Mesendoderm (in vitro differentiated cells): ENCODE measurements around the gene ANKRD60.
A peak's percentile ranks its signal among the peaks of the same experiment; 100 is the strongest.

ENCODE experiments used
- DNase-seq: peaks from one replicate; pipeline ENCODE4 v3.0.0; 2013
- H2AK5ac ChIP-seq: 2 replicates; pipeline ENCODE4 v1.6.1; 2013; ENCODE audit warnings: low read length, inconsistent platforms
- H2BK120ac ChIP-seq: 2 replicates; pipeline ENCODE4 v1.6.1; 2013; ENCODE audit warnings: low read depth, mild to moderate bottlenecking, low read length, moderate library complexity, mixed read lengths
- H2BK15ac ChIP-seq: replicated peaks from 2 replicates; pipeline ENCODE4 v1.6.1; 2013; ENCODE audit warnings: low read depth, mild to moderate bottlenecking, moderate library complexity
- H2BK5ac ChIP-seq: 2 replicates; pipeline ENCODE4 v1.6.1; 2013; ENCODE audit warnings: low read length, inconsistent platforms
- H3K18ac ChIP-seq: 2 replicates; pipeline ENCODE4 v1.6.1; 2013; ENCODE audit warnings: mild to moderate bottlenecking, low read length, mixed read lengths
- H3K23ac ChIP-seq: one replicate; pipeline ENCODE4 v1.6.1; 2013; ENCODE audit warnings: low read length
- H3K27ac ChIP-seq: 2 replicates; pipeline ENCODE4 v1.5.1; 2013; ENCODE audit warnings: low read depth, mild to moderate bottlenecking, inconsistent platforms, low read length, moderate library complexity
- H3K27me3 ChIP-seq: 2 replicates; pipeline ENCODE4 v1.6.1; 2013; ENCODE audit warnings: low read length, control low read depth, mild to moderate bottlenecking, inconsistent platforms; ENCODE audit not compliant: insufficient read depth, poor library complexity
- H3K36me3 ChIP-seq: 2 replicates; pipeline ENCODE4 v1.6.1; 2013; ENCODE audit warnings: low read length, inconsistent platforms; ENCODE audit not compliant: control insufficient read depth, insufficient read depth
- H3K4ac ChIP-seq: one replicate; pipeline ENCODE4 v1.6.1; 2013; ENCODE audit warnings: low read depth, mild to moderate bottlenecking, low read length, moderate library complexity
- H3K4me1 ChIP-seq: 2 replicates; pipeline ENCODE4 v1.6.1; 2013; ENCODE audit warnings: low read depth, low read length, inconsistent platforms; ENCODE audit not compliant: control insufficient read depth
- H3K4me2 ChIP-seq: 2 replicates; pipeline ENCODE4 v1.6.1; 2013; ENCODE audit warnings: low read length
- H3K4me3 ChIP-seq: 2 replicates; pipeline ENCODE4 v1.5.1; 2013; ENCODE audit warnings: mild to moderate bottlenecking, low read length
- H3K56ac ChIP-seq: one replicate; pipeline ENCODE4 v1.6.1; 2013; ENCODE audit warnings: low read length
- H3K79me1 ChIP-seq: 2 replicates; pipeline ENCODE4 v1.6.1; 2013; ENCODE audit warnings: low read length, inconsistent platforms
- H3K79me2 ChIP-seq: 2 replicates; pipeline ENCODE4 v1.6.1; 2013; ENCODE audit warnings: mild to moderate bottlenecking, low read length; ENCODE audit not compliant: control insufficient read depth, insufficient read depth
- H3K9ac ChIP-seq: 2 replicates; pipeline ENCODE4 v1.6.1; 2013; ENCODE audit warnings: low read length, inconsistent platforms
- H4K5ac ChIP-seq: one replicate; pipeline ENCODE4 v1.6.1; 2013; ENCODE audit warnings: low read length
- H4K8ac ChIP-seq: one replicate; pipeline ENCODE4 v1.6.1; 2013; ENCODE audit warnings: low read depth, mild to moderate bottlenecking, control low read depth, low read length, moderate library complexity
- WGBS: extraction: QIAGEN DNeasy Blood & Tissue Kit; methylation state at CpG from one replicate; pipeline ENCODE4 v1.1.7; 2013; ENCODE audit warnings: low lambda C conversion rate, missing lambda C conversion rate; ENCODE audit not compliant: insufficient coverage; ENCODE audit errors: extremely low coverage; 5-methylcytosine and 5-hydroxymethylcytosine counted together

Gene ANKRD60

DNA sequence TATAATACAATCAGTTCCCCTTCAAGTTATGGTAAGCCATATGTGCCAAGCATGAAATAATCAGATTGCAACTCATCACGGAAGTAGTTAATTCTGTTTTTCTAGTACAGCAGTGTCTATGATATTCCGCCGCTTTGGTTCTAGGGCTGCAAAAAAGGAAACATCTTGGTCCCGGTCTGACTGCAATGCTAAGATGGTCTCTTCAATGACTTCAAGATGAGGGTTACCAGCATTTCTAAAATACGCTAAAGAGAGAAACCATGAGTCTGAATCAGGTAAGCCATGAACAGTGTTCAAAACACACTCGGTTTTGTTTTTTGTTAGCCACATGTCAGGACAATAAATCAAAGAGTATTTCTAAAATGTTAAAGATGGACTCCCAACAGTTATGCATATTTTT, 3.2 kb upstream of the ANKRD60 start:
- Histone ChIP-seq H3K4me2 (no peak overlapping the region), H3K27me3 (peaks cover 1% of the 10 kb centered on the region), H3K79me2 (no peaks in the 10 kb centered on the region), H3K27ac (no peak overlapping the region), H3K4ac (no peak overlapping the region), H3K79me1 (no peaks in the 10 kb centered on the region), H3K23ac (no peak overlapping the region), H3K56ac (no peak overlapping the region), H2AK5ac (no peak overlapping the region), H2BK120ac (no peak overlapping the region), H3K9ac (no peak overlapping the region), H3K36me3 (no peaks in the 10 kb centered on the region), H4K5ac (no peak overlapping the region), H3K18ac (no peak overlapping the region), H2BK5ac (no peak overlapping the region), H3K4me1 (no peaks in the 10 kb centered on the region), H3K4me3 (no peak overlapping the region), H4K8ac (no peak overlapping the region), H2BK15ac (no peak overlapping the region)
- DNase-seq: peak; percentile 53
- no CpG with 5 or more reads among the region's 6 CpGs for WGBS

DNA sequence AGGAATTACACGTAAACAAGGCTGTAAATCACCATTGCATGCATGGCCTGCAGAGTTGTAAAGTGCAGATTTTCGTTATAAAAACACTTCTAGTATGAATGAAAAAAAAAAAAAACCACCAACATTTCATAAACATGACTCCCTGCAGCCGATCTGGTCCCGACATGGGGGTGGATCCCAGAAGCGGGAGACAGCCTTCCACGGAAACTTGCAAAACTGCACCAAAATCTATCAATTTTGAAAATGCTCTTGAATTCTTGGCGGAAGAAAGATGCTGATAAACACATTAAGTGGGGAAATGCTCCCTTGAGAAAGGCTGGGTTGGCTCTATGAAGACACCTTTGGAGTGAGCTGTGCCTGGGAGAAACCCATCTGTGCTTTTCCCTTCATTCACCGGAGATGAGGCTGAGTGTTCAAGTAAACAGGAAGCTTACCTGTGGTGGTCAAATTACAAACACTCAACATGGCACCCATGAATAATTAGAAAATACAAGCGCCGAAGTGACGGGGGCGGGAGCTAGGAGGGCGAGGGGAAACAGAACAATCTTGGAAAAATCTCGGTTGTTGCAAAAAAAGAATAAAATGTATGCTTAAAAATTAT, 845 bp upstream of the ANKRD60 start:
- Histone ChIP-seq H3K4me3 (peak overlapping the region; percentile 23), H2BK120ac (no peak overlapping the region), H4K8ac (no peak overlapping the region), H3K9ac (peak overlapping the region; percentile 73), H2AK5ac (no peak overlapping the region), H3K79me2 (no peaks in the 10 kb centered on the region), H3K4me2 (peak overlapping the region; percentile 72), H3K27me3 (peaks cover 1% of the 10 kb centered on the region), H3K4me1 (no peaks in the 10 kb centered on the region), H2BK15ac (no peak overlapping the region), H3K23ac (no peak overlapping the region), H2BK5ac (no peak overlapping the region), H3K36me3 (no peaks in the 10 kb centered on the region), H4K5ac (no peak overlapping the region), H3K79me1 (no peaks in the 10 kb centered on the region), H3K56ac (peak overlapping the region; percentile 79), H3K4ac (no peak overlapping the region), H3K27ac (no peak overlapping the region), H3K18ac (no peak overlapping the region)
- peak; percentile 73 for DNase-seq
- WGBS: no CpG with 5 or more reads among the region's 14 CpGs

DNA sequence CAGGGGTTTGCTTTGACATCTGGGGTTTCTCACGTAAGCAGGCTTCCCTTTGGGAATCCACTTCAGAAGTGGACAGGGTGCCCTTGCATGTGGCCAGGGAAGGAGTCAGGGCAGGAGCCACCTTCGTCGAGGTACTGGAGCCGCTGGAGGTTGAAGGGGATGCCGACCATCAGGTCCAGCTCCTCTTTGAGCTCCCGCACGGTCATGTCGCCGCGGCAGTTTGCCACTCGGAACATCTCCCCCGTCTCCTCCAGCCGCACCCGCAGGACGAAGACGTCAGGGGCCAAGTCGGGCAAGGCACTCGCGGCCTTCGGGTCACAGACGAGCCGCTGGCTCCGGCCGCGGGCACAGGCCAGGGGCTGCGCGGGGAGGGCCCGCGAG, 360 bp downstream of the ANKRD60 start:
- peaks cover 1% of the 10 kb centered on the region for H3K27me3 ChIP-seq
- no peak overlapping the region for H3K27ac ChIP-seq
- no peak overlapping the region for H2BK15ac ChIP-seq
- no CpG with 5 or more reads among the region's 29 CpGs for WGBS
- H3K18ac ChIP-seq: peak overlapping the region; percentile 16
- H3K79me2 ChIP-seq: no peaks in the 10 kb centered on the region
- no peak overlapping the region for H4K8ac ChIP-seq
- H3K23ac ChIP-seq: peak overlapping the region; percentile 91
- no peak overlapping the region for H2BK5ac ChIP-seq
- no peak for DNase-seq
- H3K36me3 ChIP-seq: no peaks in the 10 kb centered on the region
- H3K56ac ChIP-seq: peak overlapping the region; percentile 86
- H3K4me3 ChIP-seq: no peak overlapping the region
- no peak overlapping the region for H2AK5ac ChIP-seq
- H2BK120ac ChIP-seq: no peak overlapping the region
- no peak overlapping the region for H4K5ac ChIP-seq
- H3K79me1 ChIP-seq: no peaks in the 10 kb centered on the region
- H3K4me1 ChIP-seq: no peaks in the 10 kb centered on the region
- no peak overlapping the region for H3K4ac ChIP-seq
- H3K4me2 ChIP-seq: peak overlapping the region; percentile 60
- H3K9ac ChIP-seq: peak overlapping the region; percentile 67

DNA sequence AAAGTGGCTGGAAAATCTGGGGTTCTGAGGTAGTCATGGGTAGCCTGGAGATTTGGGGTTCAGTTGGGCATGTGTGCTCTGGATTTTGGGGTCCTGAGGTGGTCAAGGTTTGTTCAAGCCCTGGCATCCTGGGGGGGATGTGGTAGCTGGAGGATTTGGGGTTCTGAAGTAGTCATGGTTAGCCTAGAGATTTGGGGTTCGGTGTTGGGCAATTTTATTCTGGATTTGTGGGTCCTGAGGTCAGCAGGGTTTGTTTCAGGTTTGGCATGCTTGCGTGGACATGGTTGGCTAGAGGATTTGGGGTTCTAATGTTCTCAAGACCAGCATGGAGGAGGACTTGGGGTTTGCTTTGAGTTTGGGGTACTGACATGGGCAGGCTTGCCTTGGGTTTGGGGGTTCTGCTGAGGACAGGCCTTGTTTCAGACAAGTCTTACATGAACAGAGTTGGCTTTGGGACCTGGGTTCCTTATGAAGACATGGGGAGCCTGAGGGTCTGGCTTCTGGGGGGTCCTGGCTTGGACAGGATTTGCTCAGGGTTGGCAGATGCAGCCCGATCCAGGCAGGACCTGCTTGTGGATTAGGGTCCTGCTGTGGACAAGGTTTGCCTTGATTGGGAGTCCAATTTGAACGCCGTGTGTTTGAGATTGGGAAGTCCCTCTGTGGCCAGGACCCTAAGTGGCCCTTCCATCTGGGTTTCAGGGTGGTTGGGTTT, 906 bp downstream of the ANKRD60 start:
- no peak overlapping the region for H4K5ac ChIP-seq
- no peak overlapping the region for H2BK15ac ChIP-seq
- H4K8ac ChIP-seq: no peak overlapping the region
- H3K56ac ChIP-seq: no peak overlapping the region
- H3K36me3 ChIP-seq: no peaks in the 10 kb centered on the region
- H3K4me3 ChIP-seq: no peak overlapping the region
- no peaks in the 10 kb centered on the region for H3K79me1 ChIP-seq
- peaks cover 1% of the 10 kb centered on the region for H3K27me3 ChIP-seq
- no peaks in the 10 kb centered on the region for H3K79me2 ChIP-seq
- no peak overlapping the region for H3K9ac ChIP-seq
- H2BK5ac ChIP-seq: no peak overlapping the region
- H2BK120ac ChIP-seq: no peak overlapping the region
- H3K23ac ChIP-seq: no peak overlapping the region
- H2AK5ac ChIP-seq: no peak overlapping the region
- H3K4me1 ChIP-seq: no peaks in the 10 kb centered on the region
- peak overlapping the region; percentile 60 for H3K4me2 ChIP-seq
- no peak overlapping the region for H3K27ac ChIP-seq
- no peak overlapping the region for H3K4ac ChIP-seq
- no peak for DNase-seq
- no peak overlapping the region for H3K18ac ChIP-seq
- no CpG with 5 or more reads among the region's 5 CpGs for WGBS

DNA sequence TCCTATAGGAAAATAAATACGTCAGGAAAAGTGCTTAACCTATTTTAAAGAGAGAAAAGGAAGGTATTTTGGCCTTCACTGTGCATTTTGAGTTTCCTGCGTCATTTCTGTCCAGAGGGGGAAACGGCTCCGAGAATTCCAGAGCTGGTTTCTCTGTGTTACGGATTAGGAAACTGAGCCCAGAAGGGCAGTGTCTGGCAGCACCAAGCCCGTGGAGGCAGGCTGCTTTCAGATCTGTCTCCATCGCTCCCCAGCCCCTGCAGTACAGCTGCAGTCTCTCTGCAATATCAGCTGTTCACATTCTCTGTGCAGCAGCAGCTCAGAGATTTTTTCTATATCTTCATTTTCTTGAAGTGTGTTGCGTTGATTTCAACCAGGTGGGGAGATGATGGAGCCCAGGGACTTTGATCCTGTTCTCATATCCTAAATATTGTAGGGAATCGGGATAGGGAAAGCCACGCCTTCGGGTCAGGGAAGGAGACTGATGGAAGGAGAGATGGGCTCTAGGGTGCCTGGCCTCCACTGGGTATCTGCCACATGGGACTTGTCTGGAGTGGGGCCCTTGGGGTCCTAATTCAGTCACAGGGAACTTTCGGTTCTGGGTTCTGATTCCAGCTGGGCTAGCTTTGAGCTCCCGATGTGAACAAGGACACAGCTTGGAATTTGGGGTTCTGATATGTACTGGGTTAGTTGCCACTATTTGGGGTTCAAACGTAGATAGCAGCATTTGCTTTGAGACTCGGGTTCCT, 2.8 kb downstream of the ANKRD60 start:
- Histone ChIP-seq H3K9ac (no peak overlapping the region), H3K18ac (no peak overlapping the region), H2BK15ac (no peak overlapping the region), H3K4me3 (no peak overlapping the region), H3K27me3 (peaks cover 1% of the 10 kb centered on the region), H4K8ac (no peak overlapping the region), H3K4me1 (no peaks in the 10 kb centered on the region), H3K36me3 (no peaks in the 10 kb centered on the region), H3K79me1 (no peaks in the 10 kb centered on the region), H4K5ac (no peak overlapping the region), H3K27ac (no peak overlapping the region), H3K23ac (no peak overlapping the region), H2BK5ac (no peak overlapping the region), H3K79me2 (no peaks in the 10 kb centered on the region), H2BK120ac (no peak overlapping the region), H3K56ac (no peak overlapping the region), H2AK5ac (no peak overlapping the region), H3K4ac (no peak overlapping the region), H3K4me2 (no peak overlapping the region)
- DNase-seq: no peak
- no CpG with 5 or more reads among the region's 15 CpGs for WGBS
